Skeletal muscle tissue (tissue), 4 donors: ENCODE results near the gene CEP162. TPM values are rescaled to one million over a fixed set of nuclear protein-coding genes. Genes with fewer than 3 reads are reported as not detected.
"Not testable (repeated sequence)": the region's sequence is repeated elsewhere in the genome, so short reads cannot be mapped to it uniquely, and the experiment has no call there.

Experiments used
- H3K27ac ChIP-seq: one replicate; pipeline ENCODE4 v1.7.0; 2013; ENCODE audit warnings: mild to moderate bottlenecking, low read depth, low read length, inconsistent platforms
- H3K27me3 ChIP-seq, 3 donors: one replicate each; pipeline ENCODE4 v1.7.0; 2013; ENCODE audit warnings: low read length in 3 of 3; ENCODE audit not compliant: control insufficient read depth in 3 of 3, insufficient read depth in 3 of 3
- H3K36me3 ChIP-seq, 3 donors: one replicate each; pipeline ENCODE4 v1.7.0; 2013; ENCODE audit warnings: low read length in 3 of 3; ENCODE audit not compliant: control insufficient read depth in 3 of 3, insufficient read depth in 3 of 3
- H3K4me1 ChIP-seq, 3 donors: one replicate each; pipeline ENCODE4 v1.7.0; 2013; ENCODE audit warnings: low read length in 3 of 3, mild to moderate bottlenecking in 3 of 3; ENCODE audit not compliant: control insufficient read depth in 3 of 3, insufficient read depth in 3 of 3
- H3K4me3 ChIP-seq, 3 donors: one replicate each; pipeline ENCODE4 v1.7.0; 2013; ENCODE audit warnings: low read length in 3 of 3
- H3K9ac ChIP-seq, 3 donors: one replicate each; pipeline ENCODE4 v1.7.0; 2013; ENCODE audit warnings: low read length in 3 of 3, mild to moderate bottlenecking in 3 of 3, moderate library complexity in 2 of 3, low read depth in 1 of 3
- H3K9me3 ChIP-seq, 3 donors: one replicate each; pipeline ENCODE4 v1.7.0; 2013; ENCODE audit warnings: low read length in 3 of 3; ENCODE audit not compliant: control insufficient read depth in 3 of 3
- total RNA-seq: library from RNA; depleted of rRNA; stranded (reverse); fragments of >200 nt; gene quantifications from one replicate; pipeline ENCODE4 v1.2.3, GENCODE V29; 2014
- donor health status: Osteomylitis.

The CEP162 gene
- total RNA-seq, 1 donor from 2014 or later: 4.7 TPM

GRCh38 chr6:84260926-84261325 is 33.5 kb upstream of the CEP162 start:
- Histone ChIP-seq H3K4me1 (no peaks in the 10 kb centered on the region), H3K9me3 (no peaks in the 10 kb centered on the region), H3K27me3 (peaks cover 0 to 5% (median 4%) of the 10 kb centered on the region in 3 donors), H3K27ac (no peak overlapping the region), H3K36me3 (no peaks in the 10 kb centered on the region), H3K4me3 (no peak overlapping the region), H3K9ac (no peak overlapping the region)

- H3K4me1 ChIP-seq: no peaks in the 10 kb centered on the region
- no peak overlapping the region for H3K27ac ChIP-seq
- no peak overlapping the region for H3K9ac ChIP-seq
Measured at GRCh38 chr6:84260196-84260595, 32.8 kb upstream of the CEP162 start.

GRCh38 chr6:84258866-84259265 is 31.4 kb upstream of the CEP162 start:
- Histone ChIP-seq H3K27ac (no peak overlapping the region), H3K4me3 (no peak overlapping the region), H3K36me3 (no peaks in the 10 kb centered on the region), H3K9me3 (no peaks in the 10 kb centered on the region), H3K27me3 (peaks cover 0 to 5% (median 2%) of the 10 kb centered on the region in 3 donors), H3K9ac (no peak overlapping the region), H3K4me1 (no peaks in the 10 kb centered on the region)

More at GRCh38 chr6:84260196-84260595, 32.8 kb upstream of the CEP162 start:
- Histone ChIP-seq H3K27me3 (peaks cover 0 to 5% (median 2%) of the 10 kb centered on the region in 3 donors), H3K36me3 (no peaks in the 10 kb centered on the region), H3K4me3 (no peak overlapping the region), H3K9me3 (no peaks in the 10 kb centered on the region)

GRCh38 chr6:84258268-84258667 is 30.8 kb upstream of the CEP162 start:
- Histone ChIP-seq H3K36me3 (no peaks in the 10 kb centered on the region), H3K27me3 (peaks cover 0 to 5% (median 0%) of the 10 kb centered on the region in 3 donors), H3K4me3 (peak overlapping the region in 1 of 3 donors; percentile 17), H3K9me3 (no peaks in the 10 kb centered on the region), H3K9ac (no peak overlapping the region), H3K27ac (no peak overlapping the region), H3K4me1 (no peaks in the 10 kb centered on the region)

GRCh38 chr6:84255641-84256040 is 28.2 kb upstream of the CEP162 start:
- Histone ChIP-seq H3K27me3 (peaks cover 0 to 5% (median 0%) of the 10 kb centered on the region in 3 donors), H3K4me1 (no peaks in the 10 kb centered on the region), H3K9ac (no peak overlapping the region), H3K36me3 (no peaks in the 10 kb centered on the region), H3K4me3 (no peak overlapping the region), H3K27ac (no peak overlapping the region), H3K9me3 (no peaks in the 10 kb centered on the region)

- Histone ChIP-seq H3K4me3 (no peak overlapping the region), H3K36me3 (no peaks in the 10 kb centered on the region), H3K9ac (no peak overlapping the region), H3K4me1 (no peaks in the 10 kb centered on the region), H3K27me3 (no peaks in the 10 kb centered on the region), H3K9me3 (no peaks in the 10 kb centered on the region), H3K27ac (no peak overlapping the region)
Measured at GRCh38 chr6:84253380-84253779, 25.9 kb upstream of the CEP162 start.

- Histone ChIP-seq H3K27me3 (no peaks in the 10 kb centered on the region), H3K9me3 (no peaks in the 10 kb centered on the region), H3K36me3 (no peaks in the 10 kb centered on the region), H3K4me3 (no peak overlapping the region), H3K27ac (no peak overlapping the region), H3K4me1 (no peaks in the 10 kb centered on the region), H3K9ac (no peak overlapping the region)
Measured at GRCh38 chr6:84251891-84252539, 24.6 kb upstream of the CEP162 start.

- Histone ChIP-seq H3K27me3 (no peaks in the 10 kb centered on the region), H3K9ac (no peak overlapping the region), H3K27ac (no peak overlapping the region), H3K36me3 (no peaks in the 10 kb centered on the region), H3K9me3 (no peaks in the 10 kb centered on the region), H3K4me1 (no peaks in the 10 kb centered on the region), H3K4me3 (no peak overlapping the region)
Measured at GRCh38 chr6:84249724-84250123, 22.3 kb upstream of the CEP162 start.

GRCh38 chr6:84244416-84245081 is 17.1 kb upstream of the CEP162 start:
- not testable (repeated sequence) for H3K36me3 ChIP-seq, H3K27ac ChIP-seq, H3K9ac ChIP-seq, H3K4me1 ChIP-seq, H3K4me3 ChIP-seq, H3K9me3 ChIP-seq, H3K27me3 ChIP-seq

GRCh38 chr6:84243240-84243639 is 15.8 kb upstream of the CEP162 start:
- no peaks in the 10 kb centered on the region for H3K27me3 ChIP-seq
- H3K36me3 ChIP-seq: no peaks in the 10 kb centered on the region
- H3K4me3 ChIP-seq: no peak overlapping the region
- no peak overlapping the region for H3K9ac ChIP-seq
- no peaks in the 10 kb centered on the region for H3K9me3 ChIP-seq
- no peak overlapping the region for H3K27ac ChIP-seq
- H3K4me1 ChIP-seq: no peaks in the 10 kb centered on the region
